Activated gamma-delta T cell treated with Interleukin-2 at 50 U/mL for 16 hours (primary cell): ENCODE measurements around the gene FXYD2.
A peak's percentile ranks its signal among the peaks of the same experiment; 100 is the strongest.

Source experiments
- DNase-seq: peaks from one replicate; pipeline ENCODE4 v3.0.0-alpha.2; 2020

Gene FXYD2

DNA sequence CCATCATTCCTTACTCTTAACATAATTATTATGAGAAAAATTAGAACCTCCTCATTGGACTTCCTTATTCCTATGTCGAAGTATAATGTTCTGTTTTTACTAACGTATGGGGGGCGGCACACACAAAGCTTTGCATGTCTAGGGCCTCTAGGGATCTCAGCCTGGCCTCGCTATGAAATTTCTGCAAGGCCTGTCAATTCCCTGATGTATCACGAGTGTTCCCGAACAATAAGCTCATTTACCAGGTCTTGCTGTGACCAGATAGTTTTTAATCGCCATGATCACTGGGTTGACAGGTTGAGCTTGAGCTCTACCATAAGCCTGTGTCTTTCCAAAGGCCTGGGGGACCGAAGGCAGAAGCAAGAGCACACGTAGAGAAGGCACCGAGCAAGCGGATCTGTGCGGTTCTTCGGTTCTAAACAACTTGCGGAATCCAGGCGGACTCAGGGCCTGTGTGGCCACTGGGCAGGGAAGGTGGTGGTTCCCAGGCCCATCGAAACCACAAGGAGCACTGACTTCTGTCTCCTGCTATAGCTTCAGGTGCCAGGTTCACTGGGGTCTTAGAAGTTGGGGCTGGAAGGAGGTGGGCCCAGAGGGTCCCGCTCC lies 10.4 kb upstream of the FXYD2 start:
- no peak for DNase-seq

DNA sequence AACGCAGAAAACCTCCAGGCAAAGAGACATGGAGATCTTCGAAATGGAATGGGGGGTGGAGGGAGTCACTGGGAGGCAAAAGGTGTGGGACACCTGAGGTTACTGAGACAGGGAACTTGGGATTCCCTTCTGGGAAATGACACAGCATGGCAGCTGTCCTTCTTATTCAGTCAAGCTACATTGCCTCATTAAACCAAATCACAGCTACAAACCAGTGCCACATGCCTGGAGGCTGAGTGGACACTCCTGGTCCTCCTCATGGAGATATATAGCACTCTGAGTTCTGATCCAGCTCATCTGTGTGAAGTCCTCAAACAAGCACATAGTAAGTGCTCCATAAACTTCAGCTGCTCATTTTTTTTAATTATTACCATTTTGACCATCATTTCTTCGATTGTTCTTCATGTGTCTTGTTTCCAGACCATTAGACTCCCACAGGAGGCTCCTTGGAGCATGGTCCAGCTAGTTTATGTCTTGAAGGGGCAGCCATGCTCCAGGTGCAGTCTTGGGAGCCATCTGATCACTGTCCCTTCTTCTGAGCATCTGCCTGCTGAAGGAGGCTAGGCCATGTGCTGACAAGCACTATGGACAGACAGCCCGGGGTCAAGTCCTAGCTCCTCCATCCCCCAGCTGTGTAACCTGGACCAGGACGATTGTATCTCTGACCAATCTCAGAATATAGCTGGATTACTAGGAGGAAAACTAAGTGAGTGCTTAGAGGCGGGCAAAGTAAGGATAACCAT lies 9.7 kb upstream of the FXYD2 start:
- DNase-seq, result no peak

DNA sequence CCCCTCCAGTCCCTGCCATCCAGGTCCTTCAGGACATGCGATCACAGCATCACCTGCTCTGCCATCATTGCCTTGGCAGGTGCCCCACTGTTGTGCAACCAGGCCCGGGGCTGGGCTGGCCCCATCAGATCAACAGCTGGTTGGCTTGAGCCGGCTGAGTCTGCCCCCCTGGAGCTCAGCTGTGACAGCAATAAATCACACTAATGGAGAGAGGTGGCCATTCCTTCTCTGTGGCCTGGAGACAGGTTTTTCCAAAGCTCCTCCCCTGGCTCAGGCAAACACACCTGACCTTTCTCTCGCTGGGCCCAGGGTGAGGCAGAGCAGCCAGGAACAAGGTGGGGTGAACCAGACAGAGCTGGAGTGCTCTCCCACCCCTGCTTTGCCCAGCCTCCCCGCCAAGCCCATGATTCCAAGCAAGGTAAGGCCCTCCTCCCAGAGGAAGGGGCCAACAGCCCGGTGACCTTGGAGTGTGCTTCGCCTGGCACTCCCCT lies 8.9 kb upstream of the FXYD2 start:
- no peak for DNase-seq

DNA sequence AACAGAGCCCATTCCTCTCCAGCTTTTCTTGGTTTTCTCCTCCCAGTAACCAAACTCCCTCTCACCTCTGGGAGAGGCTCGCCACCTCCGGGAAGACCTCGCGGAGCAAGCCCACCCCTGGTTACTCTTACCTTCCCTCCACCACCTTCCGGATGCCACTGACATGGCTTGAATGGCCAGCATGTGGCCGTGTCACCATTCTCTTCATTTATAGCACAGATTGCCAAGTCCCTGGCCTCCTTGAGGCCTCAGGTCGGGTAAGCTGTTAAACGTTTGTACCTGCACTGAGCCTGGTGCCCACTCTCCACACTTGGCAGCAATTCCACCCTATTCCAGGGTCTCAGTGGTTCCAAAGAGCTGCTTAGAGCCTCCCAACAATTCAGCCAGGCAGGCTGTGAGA lies 8.0 kb upstream of the FXYD2 start:
- no peak for DNase-seq

DNA sequence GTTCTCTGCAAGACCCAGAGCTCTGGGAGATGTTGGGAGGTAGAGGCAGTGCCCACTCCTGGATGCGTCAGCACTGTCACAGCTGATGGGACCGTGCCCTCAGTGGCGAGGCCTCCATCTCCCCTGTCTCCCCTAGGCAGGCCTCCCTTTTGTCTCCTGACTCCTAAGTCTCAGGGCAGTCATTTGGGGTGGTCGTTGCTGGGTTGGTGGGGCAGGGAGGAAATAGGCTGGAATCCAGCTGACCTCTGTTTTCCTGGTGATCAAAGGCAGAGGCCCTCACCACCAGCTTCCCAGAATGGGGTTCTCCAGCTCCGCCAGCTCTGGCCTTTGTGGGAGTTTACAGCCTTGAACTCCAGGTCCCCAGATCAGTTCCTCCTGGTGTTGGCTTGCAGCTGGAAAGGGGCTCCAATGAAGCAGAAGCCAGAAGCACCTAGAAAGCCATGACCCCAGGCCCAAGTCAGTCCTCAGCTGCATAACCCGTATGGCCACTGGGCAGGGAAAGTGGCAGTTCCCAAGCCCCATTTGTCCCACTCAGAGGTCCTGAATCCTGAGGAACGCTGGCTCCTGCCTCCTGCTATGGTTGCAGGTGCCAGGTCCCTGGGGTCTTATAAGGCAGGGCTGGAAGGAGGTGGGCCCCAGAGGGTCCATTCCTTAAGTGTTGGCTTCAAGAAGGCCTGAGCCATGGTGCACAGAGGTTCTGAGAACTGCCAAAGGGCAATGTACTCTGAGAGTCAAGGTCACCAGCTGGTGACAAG lies 7.3 kb upstream of the FXYD2 start:
- DNase-seq, result no peak

DNA sequence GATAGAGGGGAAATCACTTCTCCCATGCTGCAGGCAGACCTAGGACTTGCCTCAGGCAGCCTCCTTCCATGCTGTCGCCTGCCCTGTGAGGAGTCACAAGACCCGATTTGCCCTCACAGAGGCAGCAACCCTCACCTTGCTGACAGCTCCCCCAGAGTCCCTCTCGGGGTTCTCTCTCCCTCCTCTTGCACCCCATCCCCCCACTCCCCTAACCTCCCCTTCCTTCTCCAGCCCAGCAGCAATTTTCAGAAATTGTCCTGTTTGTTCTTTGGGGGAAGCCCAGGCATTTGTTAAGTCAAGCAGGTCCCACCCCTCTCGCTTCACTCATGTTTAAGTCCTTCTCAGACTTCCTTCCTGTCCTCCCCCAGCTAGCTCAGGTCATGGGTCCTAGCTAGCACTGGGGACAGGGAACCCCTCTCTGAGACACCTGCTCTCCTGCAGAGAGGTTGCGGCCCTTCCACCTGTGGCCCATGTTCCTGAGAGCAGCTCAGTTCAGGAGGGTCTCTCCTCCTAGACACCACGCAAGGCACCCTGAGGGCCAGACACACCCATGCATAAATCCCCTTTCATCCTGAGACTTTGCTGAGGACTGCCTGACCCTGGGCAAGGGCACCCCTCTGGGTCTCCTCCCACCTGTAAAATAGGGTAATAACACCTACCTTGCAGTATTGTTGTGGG lies 6.3 kb upstream of the FXYD2 start:
- DNase-seq, result no peak

DNA sequence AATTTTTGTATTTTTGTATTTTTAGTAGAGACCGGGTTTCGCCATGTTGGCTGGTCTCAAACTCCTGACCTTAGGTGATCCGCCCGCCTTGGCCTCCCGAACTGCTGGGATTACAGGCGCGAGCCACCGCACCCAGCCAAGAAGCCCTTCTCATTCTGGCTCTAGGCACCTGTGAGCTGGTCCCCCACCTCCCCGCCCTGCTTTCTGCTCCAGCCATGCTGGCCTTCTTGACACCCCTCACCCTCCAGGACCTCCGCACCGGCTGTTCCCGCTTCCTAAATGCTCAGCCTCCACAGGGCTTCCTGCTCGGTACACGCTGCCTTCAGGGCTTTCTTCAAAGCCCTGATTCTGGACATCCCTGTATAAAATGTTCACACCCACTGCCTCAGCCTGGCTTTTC lies 5.5 kb upstream of the FXYD2 start:
- DNase-seq, result no peak

DNA sequence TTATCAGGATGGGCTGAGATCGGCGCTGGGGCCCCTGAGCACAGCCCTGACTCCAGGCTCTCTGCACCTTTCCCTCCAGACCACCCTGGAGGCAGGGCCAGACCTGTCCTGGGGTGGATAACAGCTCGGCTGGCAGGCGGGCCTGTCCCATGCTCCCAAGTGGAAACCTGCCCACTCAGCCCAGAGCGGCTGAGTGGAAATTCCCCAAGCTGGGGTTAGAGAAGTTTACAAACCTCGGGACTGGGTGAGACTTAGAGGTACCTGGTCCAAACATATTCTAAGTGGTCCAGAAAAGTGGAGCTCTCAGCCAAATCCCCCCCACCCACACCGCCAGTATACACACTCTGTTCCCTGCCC lies 4.8 kb upstream of the FXYD2 start:
- DNase-seq, result no peak

DNA sequence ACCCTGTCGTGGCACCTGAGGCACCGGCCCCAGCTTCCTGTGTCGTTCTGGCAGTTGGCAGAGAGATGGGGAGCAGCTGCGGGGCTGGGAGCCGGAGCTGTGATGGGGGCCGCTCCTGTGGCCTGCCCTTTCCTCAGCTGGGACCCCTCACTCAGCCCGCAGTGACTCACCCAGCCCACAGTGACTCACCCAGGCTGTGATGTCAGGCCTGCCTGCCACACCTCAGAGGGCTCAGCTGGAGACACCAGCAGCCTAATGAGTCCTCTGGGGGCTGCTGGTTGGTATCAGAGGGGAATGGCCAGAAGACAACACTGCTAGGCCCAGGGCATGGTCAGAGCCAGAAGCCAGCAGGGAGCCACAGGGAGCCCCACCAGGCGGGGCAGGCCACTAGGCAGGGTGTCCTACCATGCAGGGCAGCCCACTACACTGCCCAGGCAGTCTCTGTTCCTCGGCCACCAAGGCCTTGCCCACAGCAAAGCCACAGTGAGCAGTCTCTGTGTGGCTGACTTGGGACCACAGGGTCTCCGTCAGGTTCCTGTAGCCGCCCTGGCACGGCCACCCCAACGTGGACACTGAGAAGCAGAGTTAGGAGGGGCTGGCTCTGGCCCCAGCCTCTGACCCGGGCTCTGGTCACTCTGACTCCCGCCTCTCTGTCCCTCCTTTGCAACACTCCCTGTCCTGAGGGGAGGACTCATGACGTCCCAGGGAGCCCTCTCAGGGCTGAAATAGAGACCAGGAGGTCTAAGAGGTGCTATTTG lies 4.2 kb upstream of the FXYD2 start:
- DNase-seq, result peak; percentile 93

DNA sequence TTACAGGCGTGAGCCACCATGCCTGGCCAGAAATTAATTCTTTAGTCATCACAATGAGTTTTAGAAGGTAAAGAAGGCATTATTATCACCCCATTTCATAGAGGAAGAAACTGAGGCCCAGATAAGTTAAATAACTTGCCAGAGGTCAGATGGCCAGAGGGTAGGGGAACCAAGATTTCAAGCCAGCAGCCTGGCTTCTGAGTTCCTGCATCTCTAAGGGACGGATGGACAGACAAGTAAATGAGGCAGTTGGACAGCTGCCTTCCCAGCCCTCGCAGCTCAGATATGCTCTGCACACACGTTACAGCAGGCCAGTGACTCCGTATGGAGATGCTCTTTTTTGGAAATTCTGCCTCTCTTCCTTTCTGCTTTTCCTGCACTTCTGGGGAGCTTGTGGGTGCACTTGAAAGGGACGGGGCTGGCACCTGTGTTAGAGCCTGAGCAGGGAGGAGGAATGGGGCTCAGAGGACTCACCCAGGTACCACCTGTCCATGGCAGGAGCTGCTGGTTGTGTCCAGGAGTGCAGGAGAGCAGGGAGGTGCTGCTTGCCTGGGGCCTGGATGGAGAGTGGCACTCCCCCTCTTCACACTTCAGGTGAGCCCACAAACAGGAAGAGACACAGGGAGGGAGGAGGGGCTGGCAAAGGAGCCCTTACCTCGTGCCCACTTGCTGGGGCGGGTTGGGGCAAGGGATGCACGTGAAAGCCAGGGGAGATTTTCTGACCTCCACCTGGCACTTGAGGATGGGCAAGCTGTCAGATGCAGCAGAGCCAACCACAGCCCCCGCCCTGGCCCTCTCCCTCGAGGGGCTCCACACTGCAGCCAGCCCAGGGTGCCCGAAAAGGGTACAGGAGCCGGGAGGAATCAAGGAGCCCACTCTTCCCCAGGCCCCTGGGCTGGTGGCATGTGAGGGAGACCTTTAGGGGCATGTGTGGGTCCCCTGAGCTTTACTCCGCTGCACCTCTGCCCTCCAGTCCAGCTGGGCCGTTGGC lies 3.3 kb upstream of the FXYD2 start:
- DNase-seq, result peak; percentile 54

DNA sequence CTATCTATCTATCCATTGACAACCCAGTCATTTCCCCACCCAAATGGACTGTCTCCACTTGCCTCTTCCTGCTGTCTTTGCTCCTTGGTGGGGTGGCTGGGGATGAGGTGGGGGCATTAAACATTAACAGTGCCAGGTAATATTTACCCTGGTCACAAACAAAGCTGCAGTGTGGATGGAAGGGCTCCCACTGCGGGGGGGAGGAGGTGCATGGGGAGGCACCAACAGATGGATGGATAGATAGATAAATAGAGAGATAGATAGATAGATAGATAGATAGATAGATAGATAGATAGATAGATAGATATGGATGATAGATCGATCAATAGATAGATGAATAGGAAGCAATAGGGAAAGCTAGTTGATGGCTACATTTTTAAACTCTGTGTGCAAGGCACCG lies 2.3 kb upstream of the FXYD2 start:
- DNase-seq, result no peak

DNA sequence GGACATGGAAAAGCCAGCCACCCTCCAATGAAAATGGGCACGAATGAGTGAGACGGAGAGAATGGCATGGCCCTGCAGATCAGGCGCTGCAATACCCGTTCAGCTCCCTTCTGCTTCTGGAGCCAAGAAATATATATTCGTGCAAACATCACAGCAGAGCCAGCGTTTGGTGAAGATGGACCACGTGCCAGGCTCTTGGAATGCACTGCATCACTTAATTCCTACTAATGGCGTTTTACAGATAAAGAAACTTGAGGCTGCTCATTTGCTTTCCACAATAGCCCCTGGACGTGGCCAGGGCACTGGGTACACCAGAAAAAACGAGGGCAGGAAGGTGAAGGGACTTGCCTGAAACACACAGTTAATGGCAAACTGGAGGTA lies 1.6 kb upstream of the FXYD2 start:
- no peak for DNase-seq

DNA sequence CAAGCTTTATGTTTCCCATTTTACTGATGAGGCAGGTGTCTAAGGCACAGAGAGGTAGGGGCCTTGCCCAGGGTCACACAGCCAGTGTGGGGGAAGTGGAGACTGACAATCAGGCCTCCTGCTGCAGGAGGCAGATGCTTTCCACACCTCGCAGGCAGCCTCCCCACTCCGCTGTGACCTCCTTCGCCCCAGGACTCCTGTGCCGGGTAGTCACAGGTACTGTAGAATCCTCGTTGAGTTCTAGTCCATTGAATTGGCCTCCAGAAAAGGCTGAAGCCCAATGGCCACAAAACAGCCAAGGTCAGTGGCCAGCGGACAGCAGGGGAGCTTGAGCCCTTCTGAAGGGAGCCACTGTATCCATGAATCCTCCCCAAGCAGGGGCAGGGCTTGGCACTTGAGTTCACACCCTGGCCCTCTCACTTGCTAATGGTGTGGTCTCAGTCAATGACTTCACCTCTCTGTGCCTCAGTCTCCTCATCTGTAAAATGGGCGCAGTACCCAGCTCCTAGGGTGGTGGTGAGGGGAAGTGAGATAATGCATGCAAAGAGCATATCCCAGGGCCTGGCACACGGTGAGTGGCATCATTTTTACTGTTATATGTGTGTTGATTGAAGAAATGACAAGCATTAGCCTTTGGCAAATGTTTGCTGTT lies 1.1 kb upstream of the FXYD2 start:
- DNase-seq, result no peak

DNA sequence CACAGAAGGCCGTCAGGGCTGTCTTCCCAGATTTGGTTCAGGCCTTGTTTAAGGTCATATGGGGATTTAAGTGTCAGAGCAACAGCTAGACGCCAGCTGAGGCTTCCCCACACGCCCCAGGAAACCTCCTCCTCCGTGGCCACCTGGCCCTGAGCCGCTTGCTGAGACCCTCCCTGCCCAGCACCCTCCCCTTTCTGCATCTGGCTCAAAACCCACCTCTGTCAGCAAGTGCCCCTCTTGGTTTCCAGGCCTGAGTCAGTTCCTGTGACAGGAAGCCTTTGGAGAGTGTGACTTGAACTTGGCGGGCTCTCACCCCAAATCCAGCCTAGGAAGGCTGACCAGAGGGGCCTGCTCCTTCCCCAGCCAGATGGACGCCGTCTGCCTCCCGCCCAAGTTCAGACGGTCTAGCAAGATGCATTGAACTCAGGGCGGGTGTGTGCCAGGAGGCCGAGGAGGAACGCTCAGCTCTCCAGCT lies 561 bp downstream of the FXYD2 start:
- peak; percentile 31 for DNase-seq

DNA sequence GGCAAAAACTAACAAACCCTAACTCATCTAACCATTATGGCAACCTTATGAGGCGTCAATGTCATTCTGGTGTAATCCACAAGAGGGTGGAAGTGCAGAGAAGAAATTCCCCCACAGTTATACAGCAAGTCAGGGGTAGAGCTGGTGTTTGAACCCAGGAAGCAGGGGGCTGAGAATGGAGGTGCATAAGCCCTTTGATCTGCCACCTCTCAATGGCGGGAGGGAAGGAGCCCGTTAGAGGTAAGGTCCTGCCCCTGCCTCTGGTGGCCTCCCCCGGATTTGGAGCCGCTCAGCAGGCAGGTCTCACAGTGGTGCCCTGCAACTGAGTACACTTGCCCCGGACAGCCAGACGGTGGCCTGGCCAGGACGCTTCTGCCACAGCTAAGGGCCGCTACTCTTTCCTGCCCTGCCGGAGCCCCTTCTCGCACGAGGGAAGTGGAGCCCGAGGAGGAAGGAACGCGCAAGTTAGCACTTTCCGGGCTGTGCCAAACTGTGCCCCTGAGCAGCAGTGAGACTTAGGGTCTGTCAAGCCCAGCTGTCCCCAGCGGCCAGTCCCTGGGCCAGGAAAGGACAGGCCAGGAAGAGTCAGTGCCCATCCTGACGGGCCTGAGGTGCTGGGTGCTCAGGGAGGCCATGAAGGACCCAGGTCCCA lies 1.1 kb downstream of the FXYD2 start:
- peak; percentile 49 for DNase-seq

DNA sequence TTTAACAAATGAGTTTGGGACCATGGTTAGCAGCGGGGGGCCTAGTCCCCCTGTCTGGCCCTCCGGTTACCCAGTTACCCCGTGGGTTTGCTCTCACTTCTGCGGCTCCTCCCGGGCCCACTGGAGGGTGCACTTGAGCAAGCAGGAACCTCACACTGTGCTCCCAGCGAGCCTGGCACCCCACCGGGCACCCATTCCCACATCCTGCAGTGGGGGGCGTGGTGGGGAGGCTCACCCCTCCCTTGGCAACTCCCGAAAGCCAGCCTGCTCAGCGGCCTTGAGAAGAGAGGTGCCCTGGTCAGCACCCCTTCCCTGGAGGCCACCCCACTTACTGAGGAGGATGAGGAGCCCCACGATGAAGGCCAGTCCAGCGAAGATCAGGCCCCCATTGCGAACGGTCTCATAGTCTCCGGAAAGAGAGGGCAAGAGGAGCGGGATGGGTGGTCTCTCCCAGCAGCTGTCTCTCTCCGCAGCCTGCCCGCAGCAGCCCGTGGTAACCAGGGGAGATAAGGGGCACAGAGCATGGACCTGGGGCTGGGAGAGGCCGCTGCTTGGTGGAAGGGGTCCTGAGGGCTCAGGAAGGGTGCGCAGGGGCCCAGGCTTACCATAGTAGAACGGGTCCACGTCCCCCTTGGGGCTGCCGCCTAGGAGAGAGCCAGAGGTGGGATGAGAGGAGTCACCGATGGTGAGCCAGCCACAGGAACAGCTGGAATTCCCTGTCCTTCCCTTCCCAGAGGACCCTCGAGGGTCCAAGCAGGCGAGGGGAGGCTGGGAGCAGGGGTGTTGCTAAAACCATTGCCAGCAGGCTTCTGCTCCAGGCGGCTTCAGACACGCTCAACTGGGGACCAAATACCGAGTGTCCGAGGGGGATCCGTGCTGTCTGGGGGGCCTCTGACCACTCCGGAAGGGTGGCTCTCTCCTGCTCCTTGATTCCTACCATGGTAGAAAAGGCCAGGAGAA lies 2.2 kb downstream of the FXYD2 start:
- peak; percentile 51 for DNase-seq

DNA sequence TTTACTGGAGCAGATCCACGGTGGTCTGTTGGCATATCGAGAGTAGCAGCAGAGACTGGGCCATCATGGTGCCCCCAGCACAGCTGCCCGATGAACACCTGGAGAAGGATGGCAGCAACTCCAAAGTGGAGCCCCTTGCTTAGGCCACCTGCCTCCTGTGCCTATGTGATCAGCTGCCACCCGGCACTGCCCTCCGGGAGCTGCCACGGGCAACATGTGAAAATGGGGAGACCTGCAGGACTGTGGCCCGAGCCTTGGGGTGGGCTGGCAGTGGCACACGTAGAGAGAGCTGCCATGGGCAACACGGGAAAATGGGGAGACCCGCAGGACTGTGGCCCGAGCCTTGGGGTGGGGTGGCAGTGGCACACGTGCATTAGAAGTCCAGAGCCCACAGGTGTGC lies 3.1 kb downstream of the FXYD2 start:
- no peak for DNase-seq

DNA sequence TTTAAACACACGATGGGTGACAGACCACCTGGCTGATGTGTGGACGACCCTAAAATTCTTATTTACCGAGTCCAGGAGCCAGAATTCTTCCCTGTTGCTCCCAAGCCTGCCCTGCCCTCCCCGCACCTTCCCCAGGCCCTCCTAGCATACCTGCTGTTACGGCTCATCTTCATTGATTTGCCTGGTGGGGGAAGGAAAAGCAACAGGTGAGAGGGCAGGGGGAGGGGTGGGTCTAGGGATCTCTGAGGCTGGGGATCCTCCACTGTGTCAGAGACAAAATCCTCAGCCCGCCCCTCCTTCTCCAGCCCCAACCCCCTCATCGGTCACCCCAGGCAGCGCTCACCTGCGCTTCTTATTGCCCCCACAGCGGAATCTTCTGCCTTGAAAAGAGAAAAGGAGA lies 4.0 kb downstream of the FXYD2 start:
- DNase-seq, result no peak

DNA sequence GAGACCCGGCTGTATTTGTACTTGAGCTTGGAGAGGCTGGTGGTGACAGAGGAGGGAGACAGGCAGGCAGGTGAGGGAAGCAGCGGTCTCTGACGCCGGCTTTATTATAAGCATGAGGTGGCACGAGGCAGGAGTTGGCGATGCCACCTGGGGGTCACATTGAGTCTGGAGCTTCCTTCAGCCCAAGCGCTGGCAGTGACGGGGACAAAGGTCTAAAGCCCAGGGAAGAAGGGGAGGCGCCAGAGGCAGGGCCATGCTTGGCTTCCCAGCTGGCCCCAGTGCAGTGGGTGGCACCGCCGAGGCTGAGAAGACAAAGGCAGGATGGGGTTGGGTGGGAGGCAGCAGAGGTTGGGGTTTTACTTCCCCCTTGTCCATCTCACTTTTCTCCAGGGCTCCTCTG lies 4.5 kb downstream of the FXYD2 start:
- no peak for DNase-seq
